T-helper 17 cell (primary cell): ENCODE measurements around the gene HVCN1. TPM values are rescaled to one million over a fixed set of nuclear protein-coding genes. Genes with fewer than 3 reads are reported as not detected.
"Not testable (repeated sequence)": the region's sequence is repeated elsewhere in the genome, so short reads cannot be mapped to it uniquely, and the experiment has no call there.

Experiments
- ATAC-seq: fragments of 150-1000 bp; cut with Tn5 transposase; 2 replicates; pipeline ENCODE4 v1.10.0; 2021; ENCODE audit warnings: mild to moderate bottlenecking, moderate library complexity
- DNase-seq, 3 donors: peaks; one replicate each; pipeline versions ENCODE4 v3.0.0 to v3.0.0-alpha.2; 2020 to 2021
- H3K9me3 ChIP-seq: one replicate; pipeline ENCODE4 v1.7.0; 2013; ENCODE audit warnings: low read length, mild to moderate bottlenecking; ENCODE audit not compliant: control insufficient read depth, poor library complexity, severe bottlenecking
- H3K27ac Mint-ChIP-seq: one replicate; pipeline ENCODE4 v1.8.0; 2022; ENCODE audit warnings: mild to moderate bottlenecking, moderate library complexity, mixed read lengths
- H3K27me3 Mint-ChIP-seq: one replicate; pipeline ENCODE4 v1.8.0; 2022; ENCODE audit warnings: mixed read lengths
- H3K36me3 Mint-ChIP-seq: one replicate; pipeline ENCODE4 v1.8.0; 2022; ENCODE audit warnings: low read depth, mixed read lengths
- H3K4me1 Mint-ChIP-seq: one replicate; pipeline ENCODE4 v1.8.0; 2022; ENCODE audit warnings: mild to moderate bottlenecking, mixed read lengths
- H3K4me3 Mint-ChIP-seq: one replicate; pipeline ENCODE4 v1.8.0; 2022; ENCODE audit warnings: mild to moderate bottlenecking, moderate library complexity, mixed read lengths
- total RNA-seq, 4 donors: library from RNA in 2 of 4; stranded (reverse) in 2 of 4; gene quantifications; one replicate each; pipeline ENCODE4 v1.2.3 and lab custom pipeline; 2022 to 2026

Gene HVCN1
- total RNA-seq, 2 donors from 2014 or later: 4.6 to 8.8 TPM

- ATAC-seq: peak; percentile 90
- Mint-ChIP-seq H3K36me3 (peaks cover 3% of the 10 kb centered on the region), H3K27me3 (no peaks in the 10 kb centered on the region), H3K4me1 (peaks cover 21% of the 10 kb centered on the region), H3K4me3 (no peak overlapping the region), H3K27ac (peak overlapping the region; percentile 66)
- DNase-seq: no peak
- H3K9me3 ChIP-seq: no peaks in the 10 kb centered on the region
Measured at GRCh38 chr12:110670161-110670701, 18.7 kb downstream of the HVCN1 start.

DNA sequence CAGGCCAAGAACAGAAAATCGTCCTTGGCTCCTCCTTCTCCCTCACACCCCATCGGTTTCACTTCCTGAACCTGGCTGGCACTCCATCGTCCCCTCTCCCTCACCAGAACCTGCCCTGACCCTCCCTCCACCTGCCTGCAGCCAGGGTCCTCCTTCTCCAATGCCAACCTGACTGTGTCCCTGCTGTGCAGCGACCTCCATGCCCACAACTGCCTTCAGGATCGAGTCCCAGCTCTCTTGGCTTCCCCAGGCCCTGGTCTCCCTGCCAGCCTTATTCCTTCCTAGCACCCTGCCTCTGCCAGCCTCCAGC is 19.8 kb downstream of the HVCN1 start:
- H3K36me3 Mint-ChIP-seq: peaks cover 3% of the 10 kb centered on the region
- no peak for DNase-seq
- H3K27ac Mint-ChIP-seq: peak overlapping the region; percentile 66

DNA sequence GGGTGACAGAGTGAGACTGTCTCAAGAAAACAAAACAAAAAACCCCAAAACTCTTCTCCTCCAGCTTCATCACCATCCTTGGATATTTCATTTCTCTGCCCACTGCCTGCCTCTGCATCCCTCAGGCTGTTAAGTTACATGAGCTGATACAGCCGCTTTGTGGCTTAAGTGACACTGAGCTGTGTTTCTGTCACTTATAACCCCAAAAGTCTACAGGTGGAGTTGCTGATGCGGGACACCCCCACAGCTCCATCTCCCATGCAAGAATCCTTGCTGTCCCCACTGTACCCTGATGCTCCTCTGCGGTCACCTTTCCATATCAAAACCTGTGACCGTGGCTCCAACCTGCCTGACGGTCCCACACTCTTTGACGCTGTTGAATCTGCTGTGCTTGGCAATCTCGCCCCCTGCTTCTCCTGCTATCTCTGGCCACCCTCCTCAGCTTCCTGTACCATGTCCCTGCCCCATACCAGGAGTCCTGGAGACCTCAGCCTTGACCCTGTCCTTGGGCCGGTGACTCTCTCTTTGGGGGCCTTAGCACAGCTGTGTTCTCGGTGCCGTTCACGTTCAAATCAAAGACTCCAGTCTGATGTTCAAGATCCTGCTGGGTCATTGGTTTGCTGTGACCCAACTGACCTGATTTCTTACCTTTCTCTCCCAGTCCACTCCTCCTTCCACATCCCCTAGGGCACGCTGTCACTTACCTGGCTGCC is 20.3 kb downstream of the HVCN1 start:
- peaks cover 3% of the 10 kb centered on the region for H3K36me3 Mint-ChIP-seq
- peak overlapping the region; percentile 66 for H3K27ac Mint-ChIP-seq
- no peak overlapping the region for H3K4me3 Mint-ChIP-seq
- no peaks in the 10 kb centered on the region for H3K9me3 ChIP-seq
- ATAC-seq (no peak), DNase-seq (no peak)
- H3K4me1 Mint-ChIP-seq: peaks cover 21% of the 10 kb centered on the region
- no peaks in the 10 kb centered on the region for H3K27me3 Mint-ChIP-seq

More for the DNA sequence above, 19.8 kb downstream of the HVCN1 start:
- ATAC-seq: peak; percentile 42
- Mint-ChIP-seq H3K27me3 (no peaks in the 10 kb centered on the region), H3K4me1 (peaks cover 21% of the 10 kb centered on the region), H3K4me3 (no peak overlapping the region)
- H3K9me3 ChIP-seq: no peaks in the 10 kb centered on the region

- Mint-ChIP-seq H3K36me3 (peaks cover 3% of the 10 kb centered on the region), H3K4me3 (no peak overlapping the region), H3K4me1 (peaks cover 21% of the 10 kb centered on the region), H3K27me3 (no peaks in the 10 kb centered on the region), H3K27ac (peak overlapping the region; percentile 24)
- no peaks in the 10 kb centered on the region for H3K9me3 ChIP-seq
- DNase-seq (no peak), ATAC-seq (no peak)
Measured at GRCh38 chr12:110667671-110668070, 21.2 kb downstream of the HVCN1 start.

DNA sequence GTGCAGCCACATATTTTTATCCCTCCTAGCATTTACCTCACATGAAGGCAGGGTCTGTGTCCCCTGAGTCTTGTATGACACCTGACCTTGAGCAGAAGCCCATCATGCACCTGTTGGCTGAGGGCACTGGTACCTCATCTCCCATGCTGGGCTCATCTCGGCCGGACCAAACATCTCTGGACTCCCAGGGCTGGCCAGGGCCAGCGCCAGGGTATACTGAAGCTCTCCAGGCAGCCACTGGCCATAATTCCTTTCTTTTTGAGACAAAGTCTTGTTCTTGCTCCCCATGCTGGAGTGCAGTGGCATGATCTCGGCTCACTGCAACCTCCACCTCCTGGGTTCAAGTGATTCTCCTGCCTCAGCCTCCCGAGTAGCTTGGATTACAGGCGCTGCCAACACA is 22.0 kb downstream of the HVCN1 start:
- DNase-seq (no peak), ATAC-seq (no peak)
- peak overlapping the region; percentile 24 for H3K27ac Mint-ChIP-seq
- H3K4me3 Mint-ChIP-seq: no peak overlapping the region
- no peaks in the 10 kb centered on the region for H3K9me3 ChIP-seq
- H3K36me3 Mint-ChIP-seq: peaks cover 3% of the 10 kb centered on the region
- peaks cover 3% of the 10 kb centered on the region for H3K27me3 Mint-ChIP-seq
- H3K4me1 Mint-ChIP-seq: peaks cover 21% of the 10 kb centered on the region

DNA sequence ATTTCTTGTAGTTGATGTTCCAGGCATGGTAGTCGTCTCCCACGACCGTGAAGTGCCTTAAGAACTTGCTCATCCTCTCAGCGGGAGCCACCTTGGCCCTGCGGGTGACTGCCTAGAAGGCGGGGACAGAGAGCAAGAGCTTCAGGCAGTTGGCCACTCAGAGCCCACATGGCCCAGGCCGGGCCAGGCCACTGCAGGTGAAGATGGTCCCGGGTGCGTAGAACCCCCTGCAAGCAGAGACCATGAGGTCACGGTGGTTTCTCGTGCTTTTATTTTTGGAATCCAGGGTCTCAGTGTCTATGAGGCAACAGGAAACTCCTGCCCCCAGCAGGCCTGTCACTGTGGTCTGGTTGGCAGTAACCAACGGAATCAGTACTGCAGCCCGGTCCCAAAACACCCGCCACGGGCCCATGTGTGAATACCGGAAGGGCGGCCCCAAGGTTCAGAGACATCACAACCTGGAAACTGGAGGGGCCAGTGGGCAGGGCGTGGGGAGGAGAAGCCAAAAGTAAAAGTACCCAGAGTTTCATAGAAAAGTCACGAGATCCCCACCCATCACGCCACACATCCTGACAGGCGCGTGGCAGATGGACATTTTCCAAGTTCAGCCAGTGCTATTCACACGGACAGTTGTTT is 27.5 kb downstream of the HVCN1 start:
- H3K9me3 ChIP-seq: no peaks in the 10 kb centered on the region
- Mint-ChIP-seq H3K27me3 (peaks cover 22% of the 10 kb centered on the region), H3K27ac (peak overlapping the region; percentile 57), H3K4me1 (no peaks in the 10 kb centered on the region), H3K36me3 (peaks cover 2% of the 10 kb centered on the region), H3K4me3 (peak overlapping the region; percentile 63)
- DNase-seq: no peak
- ATAC-seq: peak; percentile 71

GRCh38 chr12:110658878-110659277 is 30.0 kb downstream of the HVCN1 start:
- H3K27me3 Mint-ChIP-seq: peaks cover 22% of the 10 kb centered on the region
- no peaks in the 10 kb centered on the region for H3K9me3 ChIP-seq
- H3K4me1 Mint-ChIP-seq: no peaks in the 10 kb centered on the region
- no peak overlapping the region for H3K4me3 Mint-ChIP-seq
- DNase-seq: no peak
- H3K36me3 Mint-ChIP-seq: peaks cover 2% of the 10 kb centered on the region
- ATAC-seq: no peak
- no peak overlapping the region for H3K27ac Mint-ChIP-seq

DNA sequence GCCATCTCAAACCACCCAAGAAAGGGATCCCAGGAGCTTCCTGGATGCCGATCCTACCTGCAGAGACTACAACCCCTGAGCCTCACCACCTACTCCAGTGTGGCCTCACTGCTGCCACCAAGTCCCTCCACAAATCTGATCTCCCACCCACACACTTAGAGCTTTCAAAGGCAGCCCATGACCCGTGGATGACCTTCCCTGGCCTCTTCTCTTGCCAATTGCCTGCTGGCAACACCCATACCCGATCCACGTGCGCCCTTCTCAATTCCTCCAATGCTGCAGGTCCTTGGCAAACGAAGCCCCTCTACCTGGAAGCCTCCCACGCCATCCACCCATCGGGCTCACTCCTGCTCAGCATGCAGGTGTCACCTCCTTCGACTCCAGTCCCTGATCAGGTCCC is 30.7 kb downstream of the HVCN1 start:
- peaks cover 22% of the 10 kb centered on the region for H3K27me3 Mint-ChIP-seq
- DNase-seq (no peak), ATAC-seq (no peak)
- no peak overlapping the region for H3K27ac Mint-ChIP-seq
- H3K9me3 ChIP-seq: no peaks in the 10 kb centered on the region
- H3K4me1 Mint-ChIP-seq: no peaks in the 10 kb centered on the region
- peaks cover 2% of the 10 kb centered on the region for H3K36me3 Mint-ChIP-seq
- H3K4me3 Mint-ChIP-seq: no peak overlapping the region

DNA sequence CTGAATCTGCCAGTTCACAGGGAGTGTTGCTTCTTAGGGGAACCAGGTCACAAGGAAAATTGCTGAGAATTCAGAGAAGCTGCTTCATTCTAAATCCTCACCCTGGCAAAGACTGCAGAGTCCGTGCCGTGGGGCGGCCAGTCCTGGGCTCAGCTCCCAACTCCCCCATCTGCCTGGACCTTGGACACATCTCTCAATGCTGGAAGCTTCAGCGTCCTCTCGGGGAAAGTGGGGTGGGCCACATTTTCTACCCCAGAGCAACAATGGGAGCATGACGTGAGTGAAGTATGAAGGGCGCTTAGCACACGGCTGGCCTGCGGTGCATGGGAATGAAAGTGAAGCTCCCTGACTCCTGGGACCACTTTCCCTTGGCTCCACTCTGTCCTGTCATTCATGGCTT is 31.2 kb downstream of the HVCN1 start:
- H3K4me3 Mint-ChIP-seq: no peak overlapping the region
- H3K4me1 Mint-ChIP-seq: no peaks in the 10 kb centered on the region
- H3K9me3 ChIP-seq: no peaks in the 10 kb centered on the region
- H3K27me3 Mint-ChIP-seq: peaks cover 22% of the 10 kb centered on the region
- H3K27ac Mint-ChIP-seq: no peak overlapping the region
- no peak for ATAC-seq
- peaks cover 2% of the 10 kb centered on the region for H3K36me3 Mint-ChIP-seq
- DNase-seq: no peak

- Mint-ChIP-seq H3K27ac (no peak overlapping the region), H3K4me1 (no peaks in the 10 kb centered on the region), H3K27me3 (peaks cover 12% of the 10 kb centered on the region), H3K36me3 (peaks cover under 1% of the 10 kb centered on the region), H3K4me3 (no peak overlapping the region)
- ATAC-seq (no peak), DNase-seq (no peak)
- no peaks in the 10 kb centered on the region for H3K9me3 ChIP-seq
Measured at GRCh38 chr12:110656071-110656655, 32.8 kb downstream of the HVCN1 start.

- H3K9me3 ChIP-seq: not testable (repeated sequence)
Measured at GRCh38 chr12:110654238-110654637, 34.7 kb downstream of the HVCN1 start.

GRCh38 chr12:110649341-110649847 is 39.5 kb downstream of the HVCN1 start:
- Mint-ChIP-seq H3K4me3 (no peak overlapping the region), H3K27me3 (no peaks in the 10 kb centered on the region), H3K36me3 (no peaks in the 10 kb centered on the region), H3K4me1 (peaks cover 8% of the 10 kb centered on the region), H3K27ac (no peak overlapping the region)
- ATAC-seq (no peak), DNase-seq (no peak)
- no peaks in the 10 kb centered on the region for H3K9me3 ChIP-seq

More at GRCh38 chr12:110654238-110654637, 34.7 kb downstream of the HVCN1 start:
- H3K4me1 Mint-ChIP-seq, H3K27me3 Mint-ChIP-seq, H3K4me3 Mint-ChIP-seq, DNase-seq, H3K36me3 Mint-ChIP-seq, H3K27ac Mint-ChIP-seq, ATAC-seq: not testable (repeated sequence)

GRCh38 chr12:110647631-110648040 is 41.3 kb downstream of the HVCN1 start:
- no peaks in the 10 kb centered on the region for H3K9me3 ChIP-seq
- peaks cover 8% of the 10 kb centered on the region for H3K4me1 Mint-ChIP-seq
- no peak overlapping the region for H3K4me3 Mint-ChIP-seq
- no peaks in the 10 kb centered on the region for H3K36me3 Mint-ChIP-seq
- H3K27me3 Mint-ChIP-seq: no peaks in the 10 kb centered on the region
- DNase-seq: no peak
- H3K27ac Mint-ChIP-seq: peak overlapping the region; percentile 53
- peak; percentile 79 for ATAC-seq
